NCI-H1417 (cell line): ENCODE measurements around the gene SYNGAP1.
"Not testable (repeated sequence)": the region's sequence is repeated elsewhere in the genome, so short reads cannot be mapped to it uniquely, and the experiment has no call there.

Experiments used
- DNase-seq, 3 experiments: peaks; one replicate each; lab custom pipeline; 2025; lab: John Stamatoyannopoulos, UW

SYNGAP1 gene

GRCh38 chr6:33419580-33420490 is at the start of gene SYNGAP1:
TSS of gene SYNGAP1 (plus strand) at chr6:33420065. CDS start at chr6:33420265, 200 bp downstream.
- peak; percentile 5 to 55 (median 47) for DNase-seq

- not testable (repeated sequence) for DNase-seq
Measured at GRCh38 chr6:33371901-33372300, 48.0 kb upstream of the SYNGAP1 start.

GRCh38 chr6:33372526-33373123 is 47.2 kb upstream of the SYNGAP1 start:
- DNase-seq = peak in 1 of 3 experiments; percentile 25

- no peak for DNase-seq
Measured at GRCh38 chr6:33373960-33374910, 45.6 kb upstream of the SYNGAP1 start.

- DNase-seq = no peak
Measured at GRCh38 chr6:33375143-33375671, 44.7 kb upstream of the SYNGAP1 start.

GRCh38 chr6:33377171-33377570 is 42.7 kb upstream of the SYNGAP1 start:
- no peak for DNase-seq

GRCh38 chr6:33379184-33379583 is 40.7 kb upstream of the SYNGAP1 start:
- DNase-seq = not testable (repeated sequence)

- no peak for DNase-seq
Measured at GRCh38 chr6:33380272-33380981, 39.4 kb upstream of the SYNGAP1 start.

- no peak for DNase-seq
Measured at GRCh38 chr6:33383427-33384185, 36.3 kb upstream of the SYNGAP1 start.

GRCh38 chr6:33384581-33385020 is 35.3 kb upstream of the SYNGAP1 start:
- DNase-seq = no peak

GRCh38 chr6:33390173-33390572 is 29.7 kb upstream of the SYNGAP1 start:
- no peak for DNase-seq

GRCh38 chr6:33390767-33391277 is 29.0 kb upstream of the SYNGAP1 start:
- no peak for DNase-seq

- peak; percentile 99 to 100 (median 99) for DNase-seq
Measured at GRCh38 chr6:33391278-33391921, 28.5 kb upstream of the SYNGAP1 start, which contains the start of gene KIFC1. TSS of gene KIFC1 (plus strand) at chr6:33391823. CDS start at chr6:33391986, 163 bp downstream.

- DNase-seq = peak in 2 of 3 experiments; percentile 53 to 69
Measured at GRCh38 chr6:33391922-33392594, 27.8 kb upstream of the SYNGAP1 start.

- peak in 1 of 3 experiments; percentile 20 for DNase-seq
Measured at GRCh38 chr6:33392595-33392948, 27.3 kb upstream of the SYNGAP1 start.

GRCh38 chr6:33392979-33393378 is 26.9 kb upstream of the SYNGAP1 start:
- no peak for DNase-seq

- DNase-seq = no peak
Measured at GRCh38 chr6:33397541-33397940, 22.3 kb upstream of the SYNGAP1 start.

GRCh38 chr6:33398601-33399000 is 21.3 kb upstream of the SYNGAP1 start:
- DNase-seq = not testable (repeated sequence)

GRCh38 chr6:33399881-33400280 is 20.0 kb upstream of the SYNGAP1 start:
- not testable (repeated sequence) for DNase-seq
